Measurements from ENCODE around the gene PCLO. TPM values are rescaled to one million over a fixed set of nuclear protein-coding genes. Genes with fewer than 3 reads are reported as not detected.
"Not testable (repeated sequence)": the region's sequence is repeated elsewhere in the genome, so short reads cannot be mapped to it uniquely, and the experiment has no call there.

PCLO gene
- total and polyA plus RNA-seq, 4 donors = under 0.01 to 1.2 (median 0.32) TPM

- H3K9me3 ChIP-seq (ENCODE audit: control insufficient read depth, low read length); H3K4me1 ChIP-seq (ENCODE audit: control insufficient read depth in 1 of 2, insufficient read depth in 2 of 2, low read length in 2 of 2); H3K27ac ChIP-seq (ENCODE audit: low read depth in 1 of 2, low read length in 2 of 2); intact Hi-C loops (cut with DNase I); ATAC-seq (ENCODE audit: low FRiP score); H3K36me3 ChIP-seq (ENCODE audit: control insufficient read depth in 1 of 2, insufficient read depth in 2 of 2, low read length in 1 of 2); DNase-seq; H3K4me3 ChIP-seq (ENCODE audit: low read length in 2 of 2); H3K27me3 ChIP-seq (ENCODE audit: control insufficient read depth in 1 of 2, insufficient read depth in 2 of 2, low read length in 1 of 2): not testable (repeated sequence)
- WGBS, 2 donors = 96 to 97% methylated on average over 1 of the region's 1 CpG
Measured at GRCh38 chr7:83079879-83080278, 82.8 kb downstream of the PCLO start.

DNA sequence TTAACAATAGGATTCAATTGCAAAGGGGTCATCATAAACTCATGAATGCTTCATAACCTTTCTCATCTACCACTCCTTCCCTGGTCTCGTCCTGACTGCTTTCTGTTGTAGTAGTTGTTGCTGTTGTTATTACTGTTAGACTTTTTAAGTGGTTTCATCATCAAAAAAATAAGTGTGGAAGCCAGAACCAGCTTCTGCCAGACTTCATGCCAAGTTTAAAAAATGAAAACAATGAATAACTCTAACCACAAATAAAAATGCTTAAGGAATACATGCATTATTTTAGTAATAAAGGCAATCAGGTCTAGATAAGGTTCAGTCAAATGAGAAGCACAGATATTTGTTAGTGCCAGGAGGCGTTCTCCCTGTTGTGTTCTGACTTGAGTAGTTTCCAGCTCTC lies 85.4 kb downstream of the PCLO start:
- Histone ChIP-seq H3K27ac (ENCODE audit: low read depth in 1 of 2, low read length in 2 of 2) (no peak overlapping the region), H3K4me1 (ENCODE audit: control insufficient read depth in 1 of 2, insufficient read depth in 2 of 2, low read length in 2 of 2) (no peaks in the 10 kb centered on the region), H3K9me3 (ENCODE audit: control insufficient read depth, low read length) (no peaks in the 10 kb centered on the region), H3K4me3 (ENCODE audit: low read length in 2 of 2) (no peak overlapping the region), H3K27me3 (ENCODE audit: control insufficient read depth in 1 of 2, insufficient read depth in 2 of 2, low read length in 1 of 2) (no peaks in the 10 kb centered on the region), H3K36me3 (ENCODE audit: control insufficient read depth in 1 of 2, insufficient read depth in 2 of 2, low read length in 1 of 2) (no peaks in the 10 kb centered on the region)
- intact Hi-C loops (cut with DNase I) = no loop called here
- ATAC-seq (ENCODE audit: low FRiP score) = no peak
- no peak for DNase-seq
- WGBS, 2 donors = 29 to 36% methylated on average over 2 of the region's 2 CpGs

DNA sequence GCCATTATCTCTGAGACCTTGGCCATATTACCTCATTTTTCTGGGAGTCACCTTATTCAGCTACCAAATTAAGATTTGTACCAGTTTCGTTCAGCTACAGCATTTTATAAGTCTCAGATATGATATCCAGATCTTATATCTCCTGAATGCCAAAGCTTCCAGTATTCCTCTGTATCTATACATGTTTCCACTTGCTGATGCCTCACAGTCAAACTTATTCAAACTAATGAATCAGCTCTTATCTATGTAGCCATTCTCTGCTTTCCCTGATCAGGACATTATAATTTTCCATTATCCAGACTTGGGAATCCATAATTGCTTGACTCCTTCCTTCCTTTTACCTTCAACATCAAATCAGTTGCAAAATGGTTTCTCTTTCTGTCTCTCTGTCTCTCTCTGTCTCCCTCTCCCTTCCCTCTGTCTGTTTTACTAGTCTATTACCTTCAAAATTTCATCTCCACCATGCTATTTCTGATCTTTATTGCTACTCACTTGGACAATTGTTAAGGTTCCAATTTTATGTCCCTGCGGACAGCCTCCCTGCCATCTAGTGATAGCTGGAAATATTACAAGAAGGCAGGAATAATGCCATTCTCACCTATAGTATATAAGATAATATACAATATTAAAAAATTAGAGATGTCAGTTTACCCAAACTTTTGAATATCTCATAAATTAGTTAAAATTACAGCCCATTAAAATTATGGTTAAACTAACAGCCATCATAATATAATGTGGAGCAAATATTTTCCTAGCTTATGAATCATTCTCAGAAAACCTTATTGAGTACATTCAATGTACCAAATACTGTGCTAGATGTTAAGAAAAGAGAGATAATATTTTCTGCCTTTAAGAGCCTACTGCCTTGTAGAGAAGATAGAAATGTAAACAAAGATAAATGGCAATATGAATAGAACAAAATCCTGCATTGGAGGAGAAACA lies 89.8 kb downstream of the PCLO start:
- Histone ChIP-seq H3K9me3 (ENCODE audit: control insufficient read depth, low read length) (no peaks in the 10 kb centered on the region), H3K4me3 (ENCODE audit: low read length in 2 of 2) (no peak overlapping the region), H3K27me3 (ENCODE audit: control insufficient read depth in 1 of 2, insufficient read depth in 2 of 2, low read length in 1 of 2) (no peaks in the 10 kb centered on the region), H3K4me1 (ENCODE audit: control insufficient read depth in 1 of 2, insufficient read depth in 2 of 2, low read length in 2 of 2) (no peaks in the 10 kb centered on the region), H3K27ac (ENCODE audit: low read depth in 1 of 2, low read length in 2 of 2) (no peak overlapping the region), H3K36me3 (ENCODE audit: control insufficient read depth in 1 of 2, insufficient read depth in 2 of 2, low read length in 1 of 2) (no peaks in the 10 kb centered on the region)
- ATAC-seq (ENCODE audit: low FRiP score) = no peak
- DNase-seq = no peak
- intact Hi-C loops (cut with DNase I) = no loop called here
- 59 to 70% methylated on average over 2 of the region's 2 CpGs for WGBS, 2 donors

DNA sequence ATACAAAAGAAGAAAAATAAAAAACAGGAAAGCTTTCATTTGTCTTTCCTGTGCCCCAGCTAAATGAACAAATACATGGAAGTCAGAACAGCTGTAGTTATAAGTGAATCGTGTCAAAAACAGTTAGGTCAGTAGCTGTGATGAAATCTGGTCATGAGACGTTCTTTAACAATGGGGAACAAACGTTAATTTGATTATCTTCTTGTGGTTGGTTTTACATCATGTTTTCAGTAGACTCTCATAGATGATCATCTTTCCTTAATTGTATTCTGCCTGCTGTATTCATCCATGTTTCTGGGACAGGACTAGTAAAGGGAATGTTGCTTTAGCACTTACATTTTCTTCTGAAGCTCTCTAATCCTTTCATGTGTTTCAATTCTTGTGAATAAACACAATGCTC lies 97.0 kb downstream of the PCLO start:
- Histone ChIP-seq H3K4me3 (ENCODE audit: low read length in 2 of 2) (no peak overlapping the region), H3K4me1 (ENCODE audit: control insufficient read depth in 1 of 2, insufficient read depth in 2 of 2, low read length in 2 of 2) (no peaks in the 10 kb centered on the region), H3K27me3 (ENCODE audit: control insufficient read depth in 1 of 2, insufficient read depth in 2 of 2, low read length in 1 of 2) (no peaks in the 10 kb centered on the region), H3K9me3 (ENCODE audit: control insufficient read depth, low read length) (no peaks in the 10 kb centered on the region), H3K27ac (ENCODE audit: low read depth in 1 of 2, low read length in 2 of 2) (no peak overlapping the region), H3K36me3 (ENCODE audit: control insufficient read depth in 1 of 2, insufficient read depth in 2 of 2, low read length in 1 of 2) (no peaks in the 10 kb centered on the region)
- 51 to 59% methylated on average over 3 of the region's 3 CpGs for WGBS, 2 donors
- DNase-seq = no peak
- intact Hi-C loops (cut with DNase I) = no loop called here
- ATAC-seq (ENCODE audit: low FRiP score) = no peak

GRCh38 chr7:83060218-83060617 lies 102.5 kb downstream of the PCLO start:
- Histone ChIP-seq H3K27me3 (ENCODE audit: control insufficient read depth in 1 of 2, insufficient read depth in 2 of 2, low read length in 1 of 2) (no peaks in the 10 kb centered on the region), H3K36me3 (ENCODE audit: control insufficient read depth in 1 of 2, insufficient read depth in 2 of 2, low read length in 1 of 2) (no peaks in the 10 kb centered on the region), H3K4me3 (ENCODE audit: low read length in 2 of 2) (no peak overlapping the region), H3K27ac (ENCODE audit: low read depth in 1 of 2, low read length in 2 of 2) (no peak overlapping the region), H3K4me1 (ENCODE audit: control insufficient read depth in 1 of 2, insufficient read depth in 2 of 2, low read length in 2 of 2) (no peaks in the 10 kb centered on the region), H3K9me3 (ENCODE audit: control insufficient read depth, low read length) (no peaks in the 10 kb centered on the region)
- no peak for DNase-seq
- no peak for ATAC-seq (ENCODE audit: low FRiP score)
- intact Hi-C loops (cut with DNase I) = no loop called here

DNA sequence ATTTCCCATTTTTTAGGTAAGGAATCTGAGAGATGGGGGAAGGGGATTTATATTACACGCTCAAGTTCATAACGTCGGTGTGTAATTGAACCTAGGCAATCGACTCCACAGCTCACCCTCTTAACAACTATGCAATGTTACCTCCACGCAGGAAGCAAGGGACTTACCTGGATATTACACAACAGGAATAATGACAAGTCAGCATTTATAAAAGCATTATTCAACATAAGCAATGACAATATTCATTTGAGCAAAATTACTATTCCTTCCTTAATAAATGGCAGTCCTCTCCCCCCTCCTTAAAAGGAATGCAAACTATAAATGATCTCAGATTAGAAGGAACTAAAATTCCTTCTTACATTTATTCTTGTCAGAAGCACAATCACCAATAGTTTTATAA lies 104.0 kb downstream of the PCLO start:
- no peaks in the 10 kb centered on the region for H3K4me1 ChIP-seq (ENCODE audit: control insufficient read depth in 1 of 2, insufficient read depth in 2 of 2, low read length in 2 of 2)
- ATAC-seq (ENCODE audit: low FRiP score) (no peak), DNase-seq (no peak)
- no peaks in the 10 kb centered on the region for H3K27me3 ChIP-seq (ENCODE audit: control insufficient read depth in 1 of 2, insufficient read depth in 2 of 2, low read length in 1 of 2)
- WGBS, 2 donors = 92 to 93% methylated on average over 5 of the region's 5 CpGs
- intact Hi-C loops (cut with DNase I) = no loop called here
- no peak overlapping the region for H3K4me3 ChIP-seq (ENCODE audit: low read length in 2 of 2)
- H3K27ac ChIP-seq (ENCODE audit: low read depth in 1 of 2, low read length in 2 of 2) = no peak overlapping the region
- H3K36me3 ChIP-seq (ENCODE audit: control insufficient read depth in 1 of 2, insufficient read depth in 2 of 2, low read length in 1 of 2) = no peaks in the 10 kb centered on the region
- no peaks in the 10 kb centered on the region for H3K9me3 ChIP-seq (ENCODE audit: control insufficient read depth, low read length)

GRCh38 chr7:83055197-83055596 lies 107.5 kb downstream of the PCLO start:
- Histone ChIP-seq H3K4me3 (ENCODE audit: low read length in 2 of 2) (no peak overlapping the region), H3K36me3 (ENCODE audit: control insufficient read depth in 1 of 2, insufficient read depth in 2 of 2, low read length in 1 of 2) (no peaks in the 10 kb centered on the region), H3K27me3 (ENCODE audit: control insufficient read depth in 1 of 2, insufficient read depth in 2 of 2, low read length in 1 of 2) (no peaks in the 10 kb centered on the region), H3K9me3 (ENCODE audit: control insufficient read depth, low read length) (no peaks in the 10 kb centered on the region), H3K4me1 (ENCODE audit: control insufficient read depth in 1 of 2, insufficient read depth in 2 of 2, low read length in 2 of 2) (no peaks in the 10 kb centered on the region), H3K27ac (ENCODE audit: low read depth in 1 of 2, low read length in 2 of 2) (no peak overlapping the region)
- DNase-seq = no peak
- no peak for ATAC-seq (ENCODE audit: low FRiP score)
- 75 to 80% methylated on average over 2 of the region's 2 CpGs for WGBS, 2 donors
- intact Hi-C loops (cut with DNase I) = no loop called here

DNA sequence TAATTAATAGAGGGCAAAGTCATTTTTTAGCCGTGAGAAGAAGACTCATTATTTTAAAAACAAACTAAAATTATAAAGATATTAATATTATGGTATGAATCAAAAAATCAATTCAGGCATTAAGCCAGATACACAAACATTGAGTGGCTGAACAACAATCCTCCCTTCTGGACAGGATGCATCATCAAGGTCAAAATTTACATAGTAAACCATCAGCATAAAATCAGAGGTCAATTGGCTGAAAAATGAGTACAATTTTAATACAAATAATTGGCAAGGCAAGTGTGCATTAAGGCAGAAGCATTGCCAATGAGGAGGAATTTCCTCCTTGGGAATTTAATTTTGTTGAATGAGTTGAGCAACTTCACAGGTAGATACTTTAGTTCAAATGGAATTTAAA lies 108.2 kb downstream of the PCLO start:
- no peaks in the 10 kb centered on the region for H3K9me3 ChIP-seq (ENCODE audit: control insufficient read depth, low read length)
- H3K27me3 ChIP-seq (ENCODE audit: control insufficient read depth in 1 of 2, insufficient read depth in 2 of 2, low read length in 1 of 2) = no peaks in the 10 kb centered on the region
- no peak overlapping the region for H3K27ac ChIP-seq (ENCODE audit: low read depth in 1 of 2, low read length in 2 of 2)
- no peaks in the 10 kb centered on the region for H3K36me3 ChIP-seq (ENCODE audit: control insufficient read depth in 1 of 2, insufficient read depth in 2 of 2, low read length in 1 of 2)
- DNase-seq = no peak
- ATAC-seq (ENCODE audit: low FRiP score) = no peak
- no peaks in the 10 kb centered on the region for H3K4me1 ChIP-seq (ENCODE audit: control insufficient read depth in 1 of 2, insufficient read depth in 2 of 2, low read length in 2 of 2)
- H3K4me3 ChIP-seq (ENCODE audit: low read length in 2 of 2) = no peak overlapping the region
- intact Hi-C loops (cut with DNase I) = no loop called here
- 78 to 79% methylated on average over 1 of the region's 1 CpG for WGBS, 2 donors

DNA sequence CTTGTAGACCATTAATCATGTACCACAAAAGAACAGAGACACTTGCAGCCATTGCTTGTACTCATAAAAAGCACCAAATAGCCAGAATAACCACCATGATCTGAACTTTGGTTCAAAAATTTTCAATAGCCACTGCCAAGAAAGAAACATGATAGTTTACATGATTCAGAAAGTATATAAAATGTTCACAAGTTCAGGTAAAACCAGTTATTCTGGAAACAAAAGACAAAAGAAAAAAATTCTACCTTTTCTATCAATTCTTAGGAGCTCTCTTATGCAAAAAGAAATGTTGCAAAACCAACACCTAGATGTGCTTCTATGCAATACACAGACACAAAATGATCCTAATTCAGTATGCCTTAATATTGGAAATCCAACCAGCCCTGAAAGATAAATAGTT lies 108.7 kb downstream of the PCLO start:
- DNase-seq (no peak), ATAC-seq (ENCODE audit: low FRiP score) (no peak)
- Histone ChIP-seq H3K9me3 (ENCODE audit: control insufficient read depth, low read length) (no peaks in the 10 kb centered on the region), H3K36me3 (ENCODE audit: control insufficient read depth in 1 of 2, insufficient read depth in 2 of 2, low read length in 1 of 2) (no peaks in the 10 kb centered on the region), H3K4me3 (ENCODE audit: low read length in 2 of 2) (no peak overlapping the region), H3K27me3 (ENCODE audit: control insufficient read depth in 1 of 2, insufficient read depth in 2 of 2, low read length in 1 of 2) (no peaks in the 10 kb centered on the region), H3K27ac (ENCODE audit: low read depth in 1 of 2, low read length in 2 of 2) (no peak overlapping the region), H3K4me1 (ENCODE audit: control insufficient read depth in 1 of 2, insufficient read depth in 2 of 2, low read length in 2 of 2) (no peaks in the 10 kb centered on the region)
- intact Hi-C loops (cut with DNase I) = no loop called here
